HEK293 (cell line): ENCODE measurements around the gene PTRH1.

Source experiments
- CTCF ChIA-PET: fragments of 350-600 bp; formaldehyde crosslinking; extraction: SDS; loops from one replicate; lab custom pipeline; 2021; ENCODE audit warnings: antibody characterized with exemption; lab: Yijun Ruan, JAX
- POLR2A ChIA-PET: fragments of 300-600 bp; formaldehyde crosslinking; extraction: SDS; loops from one replicate; lab custom pipeline; 2020; ENCODE audit warnings: antibody characterized with exemption, inconsistent platforms; lab: Yijun Ruan, JAX
- H3K27ac ChIP-seq: fragments of 200-500 bp; sonication (Bioruptor generic); 2 replicates; pipeline ENCODE4 v1.5.1; 2014; ENCODE audit warnings: low read depth, low read length, control low read depth, inconsistent platforms; ENCODE audit errors: extremely low read depth
- H3K36me3 ChIP-seq, 2 experiments: fragments of 200-500 bp in 1 of 2; sonication (Bioruptor generic) in 1 of 2; 1 replicate in 1 of 2; 2 replicates in 1 of 2; pipeline ENCODE4 v1.5.1; 2014 to 2017; ENCODE audit warnings: inconsistent platforms in 2 of 2, low read length in 2 of 2; ENCODE audit not compliant: control insufficient read depth in 2 of 2, insufficient read depth in 1 of 2
- H3K4me1 ChIP-seq: fragments of 200-500 bp; sonication (Bioruptor generic); 2 replicates; pipeline ENCODE4 v1.5.1; 2014; ENCODE audit warnings: mild to moderate bottlenecking, low read length, inconsistent platforms; ENCODE audit not compliant: control insufficient read depth, insufficient read depth
- H3K4me3 ChIP-seq: 2 replicates; pipeline ENCODE4 v1.5.1; 2011; ENCODE audit warnings: low read depth, mild to moderate bottlenecking, control low read depth, low read length, moderate library complexity
- H3K9me3 ChIP-seq: fragments of 200-500 bp; sonication (Bioruptor generic); 2 replicates; pipeline ENCODE4 v1.5.1; 2014; ENCODE audit warnings: low read depth, low read length, inconsistent platforms; ENCODE audit not compliant: control insufficient read depth, insufficient read depth
- BCL6B ChIP-seq: fragments of 450-650 bp; formaldehyde crosslinking; IDR thresholded peaks from 2 replicates; pipeline ENCODE4 v1.5.1; 2017; ENCODE audit warnings: missing biosample characterization, missing genetic modification characterization
- EGR2 ChIP-seq: fragments of 450-650 bp; formaldehyde crosslinking; IDR thresholded peaks from 2 replicates; pipeline ENCODE4 v1.5.1; 2016; ENCODE audit warnings: low read depth, missing biosample characterization, missing genetic modification characterization
- MZF1 ChIP-seq: fragments of 450-650 bp; formaldehyde crosslinking; IDR thresholded peaks from 2 replicates; pipeline ENCODE4 v1.5.1; 2017; ENCODE audit warnings: missing biosample characterization, missing genetic modification characterization, borderline replicate concordance
- OSR2 ChIP-seq: fragments of 450-650 bp; formaldehyde crosslinking; IDR thresholded peaks from 2 replicates; pipeline ENCODE4 v1.5.1; 2016; ENCODE audit warnings: missing biosample characterization, missing genetic modification characterization
- SP2 ChIP-seq: fragments of 450-650 bp; formaldehyde crosslinking; IDR thresholded peaks from 2 replicates; pipeline ENCODE4 v1.5.1; 2016; ENCODE audit warnings: missing biosample characterization, missing genetic modification characterization
- SP7 ChIP-seq: fragments of 450-650 bp; formaldehyde crosslinking; IDR thresholded peaks from 2 replicates; pipeline ENCODE4 v1.5.1; 2016; ENCODE audit warnings: missing biosample characterization, missing genetic modification characterization
- ZEB2 ChIP-seq: fragments of 450-650 bp; formaldehyde crosslinking; IDR thresholded peaks from 2 replicates; pipeline ENCODE4 v1.5.1; 2016; ENCODE audit warnings: missing biosample characterization, missing genetic modification characterization
- ZFHX2 ChIP-seq: fragments of 450-650 bp; formaldehyde crosslinking; conservative IDR thresholded peaks from 2 replicates; pipeline ENCODE4 v1.5.1; 2016; ENCODE audit warnings: missing biosample characterization, missing genetic modification characterization
- ZFP69B ChIP-seq: fragments of 450-650 bp; formaldehyde crosslinking; IDR thresholded peaks from 2 replicates; pipeline ENCODE4 v1.5.1; 2016; ENCODE audit warnings: missing biosample characterization, missing genetic modification characterization
- ZNF23 ChIP-seq: fragments of 450-650 bp; formaldehyde crosslinking; IDR thresholded peaks from 2 replicates; pipeline ENCODE4 v1.5.1; 2016; ENCODE audit warnings: missing biosample characterization, missing genetic modification characterization, borderline replicate concordance
- ZNF423 ChIP-seq: fragments of 450-650 bp; formaldehyde crosslinking; IDR thresholded peaks from 2 replicates; pipeline ENCODE4 v1.5.1; 2016; ENCODE audit warnings: missing biosample characterization, missing genetic modification characterization
- ZNF48 ChIP-seq: fragments of 450-650 bp; formaldehyde crosslinking; IDR thresholded peaks from 2 replicates; pipeline ENCODE4 v1.5.1; 2016; ENCODE audit warnings: missing biosample characterization, missing genetic modification characterization
- ZNF518A ChIP-seq: fragments of 450-650 bp; formaldehyde crosslinking; conservative IDR thresholded peaks from 2 replicates; pipeline ENCODE4 v1.5.1; 2016; ENCODE audit warnings: low read depth, missing biosample characterization, missing genetic modification characterization
- ZNF529 ChIP-seq: fragments of 450-650 bp; formaldehyde crosslinking; IDR thresholded peaks from 2 replicates; pipeline ENCODE4 v1.5.1; 2017; ENCODE audit warnings: missing genetic modification characterization, missing biosample characterization; ENCODE audit not compliant: insufficient replicate concordance
- ZNF596 ChIP-seq: fragments of 450-650 bp; IDR thresholded peaks from 2 replicates; pipeline ENCODE4 v1.5.0; 2018; ENCODE audit warnings: missing biosample characterization, mild to moderate bottlenecking, missing genetic modification characterization, moderate library complexity
- ZNF654 ChIP-seq: fragments of 450-650 bp; formaldehyde crosslinking; IDR thresholded peaks from 2 replicates; pipeline ENCODE4 v1.5.1; 2016; ENCODE audit warnings: low read depth, missing biosample characterization, missing genetic modification characterization
- ZNF777 ChIP-seq: fragments of 450-650 bp; formaldehyde crosslinking; IDR thresholded peaks from 2 replicates; pipeline ENCODE4 v1.5.1; 2017; ENCODE audit warnings: missing biosample characterization, missing genetic modification characterization, borderline replicate concordance

PTRH1 gene

GRCh38 chr9:127763918-127764384 is 48.5 kb upstream of the PTRH1 start (continued):
- TF ChIP-seq BCL6B (tag by site-specific recombination) (no peak), ZEB2 (tag by site-specific recombination) (no peak), EGR2 (peak; percentile 53; the same call in 1 of the 2 replicates), ZNF654 (tag by site-specific recombination) (no peak), ZNF777 (tag by site-specific recombination) (no peak), ZNF596 (no peak), ZFHX2 (tag by site-specific recombination) (peak; percentile 59), MZF1 (tag by site-specific recombination) (no peak), SP2 (tag by site-specific recombination) (peak; percentile 14; the same call in 1 of the 2 replicates), ZFP69B (tag by site-specific recombination) (no peak), ZNF529 (tag by site-specific recombination) (no peak), ZNF423 (tag by site-specific recombination) (no peak), ZNF518A (no peak)

GRCh38 chr9:127762111-127762676 is 46.7 kb upstream of the PTRH1 start:
- Histone ChIP-seq H3K36me3 (no peaks in the 10 kb centered on the region), H3K4me1 (no peaks in the 10 kb centered on the region), H3K9me3 (no peaks in the 10 kb centered on the region), H3K4me3 (no peak overlapping the region)
- POLR2A ChIA-PET: interaction anchor here (2.1 kb wide), 1 partner anchor 9 kb away, joined by 7 read pairs; no protein-coding TSS in a partner anchor
- CTCF ChIA-PET: interaction anchor here (0.9 to 2.3 kb wide), 2 partner anchors 23 to 28 kb away, joined by 3 to 12 read pairs; partner anchors contain the start of genes CDK9 and TOR2A
- TF ChIP-seq ZNF48: no peak
- TF ChIP-seq, all 188 proteins: peak for 0
- H3K27ac ChIP-seq: no peak overlapping the region

- Histone ChIP-seq H3K27ac (no peak overlapping the region), H3K4me3 (no peak overlapping the region), H3K36me3 (no peaks in the 10 kb centered on the region), H3K4me1 (no peaks in the 10 kb centered on the region), H3K9me3 (no peaks in the 10 kb centered on the region)
- ChIA-PET POLR2A (interaction anchor here (2.1 kb wide), 1 partner anchor 10 kb away, joined by 7 read pairs; no protein-coding TSS in a partner anchor), CTCF (interaction anchor here (0.6 to 0.7 kb wide), 2 partner anchors 27 to 266 kb away, joined by 3 read pairs; partner anchors contain the start of gene TOR2A)
- TF ChIP-seq OSR2 (tag by site-specific recombination): no peak
- TF ChIP-seq SP7 (tag by site-specific recombination): 0 out of 2 replicates have a peak, but pooled peaks have one; percentile 37
- TF ChIP-seq ZNF23 (tag by site-specific recombination): no peak
These were observed 46.1 kb upstream of the PTRH1 start for GRCh38 chr9:127761491-127761956.
